Neural progenitor cell (in vitro differentiated cells): Measurements from ENCODE around the gene FASTKD1. TPM values are rescaled to one million over a fixed set of nuclear protein-coding genes. Genes with fewer than 3 reads are reported as not detected.
"Not testable (repeated sequence)": the region's sequence is repeated elsewhere in the genome, so short reads cannot be mapped to it uniquely, and the experiment has no call there.

Source experiments
- DNase-seq: peaks from one replicate; pipeline ENCODE4 v3.0.0-alpha.2; 2016; ENCODE audit warnings: low spot score
- H2AFZ ChIP-seq: fragments of 200-600 bp; sonication (generic); replicated peaks from 2 replicates; pipeline ENCODE4 v1.6.1; 2016; ENCODE audit warnings: antibody characterized with exemption
- H3F3A ChIP-seq: fragments of 200-600 bp; sonication (generic); 2 replicates; pipeline ENCODE4 v1.6.1; 2016; ENCODE audit warnings: antibody characterized with exemption, low read depth
- H3K27ac ChIP-seq: fragments of 200-600 bp; sonication (generic); 2 replicates; pipeline ENCODE4 v1.5.1; 2016; ENCODE audit warnings: mild to moderate bottlenecking
- H3K27me3 ChIP-seq: fragments of 200-600 bp; sonication (generic); 2 replicates; pipeline ENCODE4 v1.6.1; 2016; ENCODE audit warnings: mild to moderate bottlenecking, moderate library complexity
- H3K36me3 ChIP-seq: fragments of 200-600 bp; sonication (generic); 2 replicates; pipeline ENCODE4 v1.5.1; 2016
- H3K4me1 ChIP-seq: fragments of 200-600 bp; sonication (generic); 2 replicates; pipeline ENCODE4 v1.6.1; 2016; ENCODE audit warnings: mixed run types
- H3K4me2 ChIP-seq: fragments of 200-600 bp; sonication (generic); 2 replicates; pipeline ENCODE4 v1.6.1; 2016
- H3K4me3 ChIP-seq: fragments of 200-600 bp; sonication (generic); 2 replicates; pipeline ENCODE4 v1.5.1; 2016
- H3K79me2 ChIP-seq: fragments of 200-600 bp; sonication (generic); 2 replicates; pipeline ENCODE4 v1.6.1; 2016; ENCODE audit warnings: low read depth
- H3K9ac ChIP-seq: fragments of 200-600 bp; sonication (generic); 2 replicates; pipeline ENCODE4 v1.6.1; 2016
- H3K9me3 ChIP-seq: fragments of 200-600 bp; sonication (generic); 2 replicates; pipeline ENCODE4 v1.5.1; 2016; ENCODE audit warnings: low read depth
- H4K20me1 ChIP-seq: fragments of 200-600 bp; sonication (generic); 2 replicates; pipeline ENCODE4 v1.6.1; 2016; ENCODE audit warnings: low read depth
- H3K27ac Mint-ChIP-seq: 3 replicates; pipeline ENCODE4 v1.8.0; 2021; ENCODE audit warnings: mixed read lengths
- H3K27me3 Mint-ChIP-seq: 2 replicates; pipeline ENCODE4 v1.8.0; 2022; ENCODE audit warnings: low read depth, mild to moderate bottlenecking, inconsistent platforms, moderate library complexity, mixed read lengths; ENCODE audit not compliant: insufficient read depth
- H3K36me3 Mint-ChIP-seq: 3 replicates; pipeline ENCODE4 v1.8.0; 2021; ENCODE audit warnings: mixed read lengths
- H3K4me1 Mint-ChIP-seq: 3 replicates; pipeline ENCODE4 v1.8.0; 2021; ENCODE audit warnings: mixed read lengths
- H3K4me3 Mint-ChIP-seq: 3 replicates; pipeline ENCODE4 v1.8.0; 2021; ENCODE audit warnings: mild to moderate bottlenecking, moderate library complexity, mixed read lengths
- H3K9me3 Mint-ChIP-seq: 3 replicates; pipeline ENCODE4 v1.8.0; 2020; ENCODE audit warnings: mixed read lengths
- EZH2 ChIP-seq: fragments of 200-600 bp; sonication (generic); IDR thresholded peaks from 2 replicates; pipeline ENCODE4 v1.6.1; 2017; ENCODE audit warnings: antibody characterized with exemption, mild to moderate bottlenecking, moderate library complexity
- EZH2phosphoT487 ChIP-seq: fragments of 200-600 bp; sonication (generic); IDR thresholded peaks from 2 replicates; pipeline ENCODE4 v1.6.1; 2017; ENCODE audit warnings: antibody characterized with exemption
- total RNA-seq: library from RNA; depleted of rRNA; stranded (reverse); fragments of >200 nt; gene quantifications from 2 replicates; pipeline ENCODE4 v1.2.3, GENCODE V29; 2015; ENCODE audit warnings: low replicate concordance
- TF ChIP-seq, protein P1 (sequence below): fragments of 200-600 bp; sonication (generic); IDR thresholded peaks from 2 replicates; pipeline ENCODE4 v1.5.1; 2017; ENCODE audit warnings: antibody characterized with exemption, mild to moderate bottlenecking

The FASTKD1 gene
- total RNA-seq, 1 donor from 2014 or later = 60.3 TPM

- H3K4me1 Mint-ChIP-seq = no peaks in the 10 kb centered on the region
- no peak overlapping the region for H2AFZ ChIP-seq
Measured at GRCh38 chr2:169540146-169540545, 33.5 kb downstream of the FASTKD1 start.

DNA sequence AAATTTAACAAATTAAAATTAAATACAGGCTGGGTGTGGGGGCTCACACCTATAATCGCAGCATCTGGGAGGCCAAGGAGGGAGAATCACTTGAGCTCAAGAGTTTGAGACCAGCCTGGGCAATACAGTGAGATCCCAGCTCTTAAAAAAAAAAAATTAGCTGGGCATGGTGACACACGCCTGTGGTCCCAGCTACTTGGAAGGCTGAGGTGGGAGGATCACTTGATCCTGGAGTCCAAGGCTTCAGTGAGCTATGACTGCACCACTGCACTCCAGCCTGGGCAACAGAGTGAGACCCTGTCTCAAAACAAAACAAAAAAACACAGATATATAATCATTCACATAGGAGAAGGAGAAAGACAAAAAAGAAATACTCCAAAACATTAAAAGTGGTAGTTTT lies 34.2 kb downstream of the FASTKD1 start:
- H3K79me2 ChIP-seq, H3K4me1 Mint-ChIP-seq, H3K4me2 ChIP-seq, H4K20me1 ChIP-seq, DNase-seq, H3K4me3 Mint-ChIP-seq, H3K27ac ChIP-seq, H3K27ac Mint-ChIP-seq, H3F3A ChIP-seq, H3K9me3 ChIP-seq, H3K27me3 ChIP-seq, H3K27me3 Mint-ChIP-seq, H3K9me3 Mint-ChIP-seq, H3K4me1 ChIP-seq, H3K4me3 ChIP-seq, H3K9ac ChIP-seq, H2AFZ ChIP-seq, H3K36me3 Mint-ChIP-seq: not testable (repeated sequence)
- H3K36me3 ChIP-seq = peaks cover 17% of the 10 kb centered on the region

More at GRCh38 chr2:169540146-169540545, 33.5 kb downstream of the FASTKD1 start:
- Histone ChIP-seq H3K4me3 (no peak overlapping the region), H3K4me1 (no peaks in the 10 kb centered on the region), H4K20me1 (no peaks in the 10 kb centered on the region), H3K27me3 (no peaks in the 10 kb centered on the region), H3F3A (no peaks in the 10 kb centered on the region), H3K27ac (no peak overlapping the region), H3K4me2 (no peak overlapping the region), H3K36me3 (peaks cover 17% of the 10 kb centered on the region), H3K9ac (no peak overlapping the region), H3K9me3 (no peaks in the 10 kb centered on the region), H3K79me2 (no peaks in the 10 kb centered on the region)
- no peaks in the 10 kb centered on the region for H3K9me3 Mint-ChIP-seq
- no peak overlapping the region for H3K27ac Mint-ChIP-seq
- peaks cover 4% of the 10 kb centered on the region for H3K36me3 Mint-ChIP-seq
- no peak for DNase-seq
- H3K4me3 Mint-ChIP-seq = no peak overlapping the region
- no peak for TF ChIP-seq EZH2phosphoT487
- no peak for TF ChIP-seq EZH2
- TF ChIP-seq, protein P1, sequence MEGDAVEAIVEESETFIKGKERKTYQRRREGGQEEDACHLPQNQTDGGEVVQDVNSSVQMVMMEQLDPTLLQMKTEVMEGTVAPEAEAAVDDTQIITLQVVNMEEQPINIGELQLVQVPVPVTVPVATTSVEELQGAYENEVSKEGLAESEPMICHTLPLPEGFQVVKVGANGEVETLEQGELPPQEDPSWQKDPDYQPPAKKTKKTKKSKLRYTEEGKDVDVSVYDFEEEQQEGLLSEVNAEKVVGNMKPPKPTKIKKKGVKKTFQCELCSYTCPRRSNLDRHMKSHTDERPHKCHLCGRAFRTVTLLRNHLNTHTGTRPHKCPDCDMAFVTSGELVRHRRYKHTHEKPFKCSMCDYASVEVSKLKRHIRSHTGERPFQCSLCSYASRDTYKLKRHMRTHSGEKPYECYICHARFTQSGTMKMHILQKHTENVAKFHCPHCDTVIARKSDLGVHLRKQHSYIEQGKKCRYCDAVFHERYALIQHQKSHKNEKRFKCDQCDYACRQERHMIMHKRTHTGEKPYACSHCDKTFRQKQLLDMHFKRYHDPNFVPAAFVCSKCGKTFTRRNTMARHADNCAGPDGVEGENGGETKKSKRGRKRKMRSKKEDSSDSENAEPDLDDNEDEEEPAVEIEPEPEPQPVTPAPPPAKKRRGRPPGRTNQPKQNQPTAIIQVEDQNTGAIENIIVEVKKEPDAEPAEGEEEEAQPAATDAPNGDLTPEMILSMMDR = no peak
- no peaks in the 10 kb centered on the region for H3K27me3 Mint-ChIP-seq

- no peak overlapping the region for H3K4me3 Mint-ChIP-seq
- peaks cover 3% of the 10 kb centered on the region for H4K20me1 ChIP-seq
- H3K9ac ChIP-seq = no peak overlapping the region
- no peaks in the 10 kb centered on the region for H3K4me1 ChIP-seq
- H3K27me3 ChIP-seq = no peaks in the 10 kb centered on the region
- no peak overlapping the region for H3K4me3 ChIP-seq
- H3K36me3 ChIP-seq = peaks cover 7% of the 10 kb centered on the region
- no peaks in the 10 kb centered on the region for H3K79me2 ChIP-seq
- H3K4me1 Mint-ChIP-seq = peaks cover 15% of the 10 kb centered on the region
- no peak overlapping the region for H3K27ac Mint-ChIP-seq
- peaks cover 6% of the 10 kb centered on the region for H3K36me3 Mint-ChIP-seq
- DNase-seq = peak; percentile 81
- H3K27me3 Mint-ChIP-seq = no peaks in the 10 kb centered on the region
- H2AFZ ChIP-seq = no peak overlapping the region
- TF ChIP-seq EZH2phosphoT487 = no peak
- TF ChIP-seq, protein P1 = peak; percentile 96
- no peaks in the 10 kb centered on the region for H3K9me3 Mint-ChIP-seq
- H3K27ac ChIP-seq = no peak overlapping the region
- H3K4me2 ChIP-seq = no peak overlapping the region
- no peaks in the 10 kb centered on the region for H3K9me3 ChIP-seq
- H3F3A ChIP-seq = peaks cover 4% of the 10 kb centered on the region
Measured at GRCh38 chr2:169528271-169528701, 45.4 kb downstream of the FASTKD1 start.

- H3K9ac ChIP-seq = no peak overlapping the region
- TF ChIP-seq EZH2 (no peak), EZH2phosphoT487 (no peak)
- TF ChIP-seq, protein P1 = no peak
- H3K27ac ChIP-seq = no peak overlapping the region
- H3K79me2 ChIP-seq = no peaks in the 10 kb centered on the region
- no peaks in the 10 kb centered on the region for H3K27me3 ChIP-seq
- Mint-ChIP-seq H3K36me3 (peaks cover 6% of the 10 kb centered on the region), H3K27me3 (no peaks in the 10 kb centered on the region), H3K4me1 (peaks cover 15% of the 10 kb centered on the region), H3K27ac (no peak overlapping the region), H3K9me3 (no peaks in the 10 kb centered on the region), H3K4me3 (no peak overlapping the region)
- H3K9me3 ChIP-seq = no peaks in the 10 kb centered on the region
- H3K4me1 ChIP-seq = no peaks in the 10 kb centered on the region
- H3K36me3 ChIP-seq = peaks cover 7% of the 10 kb centered on the region
- no peak for DNase-seq
- no peak overlapping the region for H3K4me2 ChIP-seq
- no peak overlapping the region for H3K4me3 ChIP-seq
- peaks cover 3% of the 10 kb centered on the region for H4K20me1 ChIP-seq
- H3F3A ChIP-seq = peaks cover 4% of the 10 kb centered on the region
- H2AFZ ChIP-seq = no peak overlapping the region
Measured at GRCh38 chr2:169526451-169526850, 47.2 kb downstream of the FASTKD1 start.
